Prostate gland (tissue), 2 donors: Measurements from ENCODE around the gene KRT26. TPM values are rescaled to one million over a fixed set of nuclear protein-coding genes. Genes with fewer than 3 reads are reported as not detected.

Source experiments
- DNase-seq: peaks from one replicate; pipeline ENCODE4 v3.0.0-alpha.2; 2019; ENCODE audit warnings: low spot score
- H3K27ac ChIP-seq, 2 donors: fragments of 200-600 bp; sonication (generic); 2 replicates each; pipeline ENCODE4 v1.5.1; 2017 to 2019
- H3K27me3 ChIP-seq: fragments of 200-600 bp; sonication (generic); replicated peaks from 2 replicates; pipeline ENCODE4 v1.5.1; 2019; ENCODE audit not compliant: insufficient read depth
- H3K36me3 ChIP-seq, 2 donors: fragments of 200-600 bp; sonication (generic); 1 replicate in 1 of 2; 2 replicates in 1 of 2; pipeline versions ENCODE4 v1.5.1 to v1.8.1; 2017 to 2019
- H3K4me1 ChIP-seq: fragments of 200-600 bp; sonication (generic); replicated peaks from 2 replicates; pipeline ENCODE4 v1.5.1; 2019
- H3K4me3 ChIP-seq, 2 donors: fragments of 200-600 bp; sonication (generic); 2 replicates each; pipeline ENCODE4 v1.5.1; 2017 to 2019
- H3K9me3 ChIP-seq: fragments of 200-600 bp; sonication (generic); 2 replicates; pipeline ENCODE4 v1.5.1; 2017
- POLR2A ChIP-seq: fragments of 450-650 bp; IDR thresholded peaks from one replicate; pipeline ENCODE4 v1.6.1; 2016; ENCODE audit warnings: antibody characterized with exemption, mild to moderate bottlenecking
- POLR2AphosphoS5 ChIP-seq: sonication (generic); formaldehyde crosslinking; IDR thresholded peaks from one replicate; pipeline ENCODE4 v1.6.1; 2017; ENCODE audit warnings: antibody characterized with exemption
- WGBS: methylation state at CpG from one replicate; pipeline ENCODE4 v1.1.5; 2018; 5-methylcytosine and 5-hydroxymethylcytosine counted together
- intact Hi-C: fragments of 100-400 bp; cut with DNase I; formaldehyde crosslinking; loops from one replicate; pipeline ENCODE4 v1.14.2; 2022
- total RNA-seq, 2 donors: library from RNA; depleted of rRNA; stranded (reverse); fragments of >200 nt; gene quantifications; one replicate each; pipeline ENCODE4 v1.1.0, GENCODE V29; 2016
- TF ChIP-seq, protein P1 (sequence below), 4 experiments: fragments of 200-600 bp in 2 of 4; fragments of 450-650 bp in 2 of 4; sonication (generic) in 2 of 4; IDR thresholded peaks; 1 replicate in 3 of 4; 2 replicates in 1 of 4; pipeline ENCODE4 v1.5.1; 2016 to 2019; ENCODE audit warnings: antibody characterized with exemption in 4 of 4, mild to moderate bottlenecking in 2 of 4, moderate library complexity in 2 of 4

Gene KRT26
- total RNA-seq, 2 donors from 2014 or later = 0.28 TPM; not detected in 1

DNA sequence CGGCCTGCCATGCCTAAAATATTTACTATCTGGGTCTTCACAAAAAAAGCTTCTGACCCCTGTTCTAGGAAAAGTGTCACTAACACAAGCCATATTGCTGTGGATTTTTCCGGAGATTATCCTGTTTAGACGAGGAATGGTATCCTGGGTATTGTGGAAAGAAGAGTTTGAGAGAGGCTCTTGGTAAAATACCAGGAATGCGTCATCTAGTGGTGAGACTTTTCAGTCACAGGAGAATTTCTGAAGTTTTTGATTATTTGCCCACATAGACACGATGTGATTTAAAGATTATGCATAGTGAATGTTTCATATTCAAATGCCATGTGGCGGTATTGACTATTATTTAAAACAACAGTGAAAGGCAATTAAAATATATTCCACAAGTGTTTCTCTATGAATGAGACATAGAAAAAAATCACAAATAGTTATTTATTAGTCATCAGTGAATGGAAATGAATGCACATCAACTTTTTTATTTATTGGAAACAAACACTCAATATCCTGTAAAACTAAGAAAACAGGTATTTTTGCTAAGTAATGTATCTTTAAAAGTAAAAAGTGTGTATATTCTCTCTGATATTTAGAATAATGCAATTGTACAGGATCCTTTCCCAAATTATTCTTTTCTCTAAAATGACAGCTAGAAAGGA lies 19.9 kb upstream of the KRT26 start:
- Histone ChIP-seq H3K4me3 (no peak overlapping the region), H3K9me3 (no peaks in the 10 kb centered on the region), H3K27me3 (no peaks in the 10 kb centered on the region), H3K36me3 (no peaks in the 10 kb centered on the region), H3K27ac (no peak overlapping the region), H3K4me1 (no peaks in the 10 kb centered on the region)
- TF ChIP-seq POLR2AphosphoS5 (peak; percentile 25), POLR2A (no peak)
- TF ChIP-seq, protein P1, sequence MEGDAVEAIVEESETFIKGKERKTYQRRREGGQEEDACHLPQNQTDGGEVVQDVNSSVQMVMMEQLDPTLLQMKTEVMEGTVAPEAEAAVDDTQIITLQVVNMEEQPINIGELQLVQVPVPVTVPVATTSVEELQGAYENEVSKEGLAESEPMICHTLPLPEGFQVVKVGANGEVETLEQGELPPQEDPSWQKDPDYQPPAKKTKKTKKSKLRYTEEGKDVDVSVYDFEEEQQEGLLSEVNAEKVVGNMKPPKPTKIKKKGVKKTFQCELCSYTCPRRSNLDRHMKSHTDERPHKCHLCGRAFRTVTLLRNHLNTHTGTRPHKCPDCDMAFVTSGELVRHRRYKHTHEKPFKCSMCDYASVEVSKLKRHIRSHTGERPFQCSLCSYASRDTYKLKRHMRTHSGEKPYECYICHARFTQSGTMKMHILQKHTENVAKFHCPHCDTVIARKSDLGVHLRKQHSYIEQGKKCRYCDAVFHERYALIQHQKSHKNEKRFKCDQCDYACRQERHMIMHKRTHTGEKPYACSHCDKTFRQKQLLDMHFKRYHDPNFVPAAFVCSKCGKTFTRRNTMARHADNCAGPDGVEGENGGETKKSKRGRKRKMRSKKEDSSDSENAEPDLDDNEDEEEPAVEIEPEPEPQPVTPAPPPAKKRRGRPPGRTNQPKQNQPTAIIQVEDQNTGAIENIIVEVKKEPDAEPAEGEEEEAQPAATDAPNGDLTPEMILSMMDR (IDR thresholded peaks at IDR 0.05) = peak in 3 of 4 experiments; percentile 53 to 70 (median 70)
- DNase-seq = no peak
- intact Hi-C loops = loop anchor here (10.0 kb wide), 1 partner anchor 177 kb away; no protein-coding TSS in a partner anchor
- 24% methylated on average over 6 of the region's 6 CpGs for whole genome bisulfite sequencing

DNA sequence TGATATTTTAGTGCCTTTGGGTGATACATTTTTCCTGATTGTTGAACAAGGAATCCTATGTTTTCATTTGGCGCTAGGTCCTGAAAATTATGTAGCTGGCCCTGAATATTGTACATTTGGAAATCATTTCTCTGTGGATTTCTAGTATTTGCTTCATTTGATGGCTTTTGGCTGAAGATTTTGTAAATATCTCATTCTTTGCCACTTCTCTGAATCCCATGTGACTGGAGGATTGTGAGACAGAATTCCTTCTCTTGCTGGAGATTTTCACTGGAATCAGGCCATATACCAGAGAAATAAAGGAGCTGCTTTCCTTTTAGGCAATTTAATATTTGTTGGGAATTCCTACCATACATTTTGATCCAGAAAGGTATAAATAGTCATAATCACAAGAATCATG lies 19.1 kb upstream of the KRT26 start:
- H3K4me1 ChIP-seq = no peaks in the 10 kb centered on the region
- no peaks in the 10 kb centered on the region for H3K27me3 ChIP-seq
- no peaks in the 10 kb centered on the region for H3K36me3 ChIP-seq
- intact Hi-C loops = loop anchor here (10.0 kb wide), 1 partner anchor 176 kb away; no protein-coding TSS in a partner anchor
- no peak for TF ChIP-seq POLR2A
- TF ChIP-seq, protein P1 (IDR thresholded peaks at IDR 0.05) = no peak
- TF ChIP-seq POLR2AphosphoS5 = no peak
- DNase-seq = no peak
- H3K4me3 ChIP-seq = no peak overlapping the region
- 84% methylated on average over 1 of the region's 1 CpG for WGBS
- no peaks in the 10 kb centered on the region for H3K9me3 ChIP-seq
- H3K27ac ChIP-seq = no peak overlapping the region

DNA sequence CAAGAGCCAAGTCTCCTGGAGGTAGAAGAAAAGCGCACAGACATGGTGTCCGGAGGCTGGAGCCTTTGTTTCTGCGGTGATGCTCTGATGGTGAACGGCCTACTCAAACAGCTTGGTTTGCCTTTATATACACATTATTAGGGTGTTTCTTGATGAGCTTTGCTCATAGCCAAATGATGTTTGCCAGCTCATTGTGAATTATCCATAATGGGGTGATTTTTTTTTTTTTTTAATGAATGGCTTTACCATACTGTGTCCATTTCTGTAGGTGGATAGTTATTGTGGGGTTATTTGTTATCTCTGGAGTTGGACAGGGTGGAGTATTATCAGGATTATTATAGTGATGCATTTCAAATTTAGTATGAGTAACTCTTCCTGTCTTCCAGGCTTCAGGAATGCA lies 10.4 kb upstream of the KRT26 start, which contains the start of gene KRT27:
KRT27 (minus strand) TSS at position 101 of the 400 bp plus-strand sequence; CDS start at position 44, 57 bp downstream.
- no peak within 1 kb of the TSS for H3K27ac ChIP-seq
- intact Hi-C loops = no loop called here
- no peaks in the 10 kb centered on the region for H3K27me3 ChIP-seq
- no peaks in the 10 kb centered on the region for H3K9me3 ChIP-seq
- 99% methylated on average over 4 of the region's 4 CpGs for WGBS
- TF ChIP-seq, protein P1 (IDR thresholded peaks at IDR 0.05) = no peak
- TF ChIP-seq POLR2AphosphoS5 = no peak
- no peak for TF ChIP-seq POLR2A
- no peak within 1 kb of the TSS for H3K4me3 ChIP-seq
- no peaks in the 10 kb centered on the region for H3K4me1 ChIP-seq
- no peaks in the 10 kb centered on the region for H3K36me3 ChIP-seq
- DNase-seq = no peak

DNA sequence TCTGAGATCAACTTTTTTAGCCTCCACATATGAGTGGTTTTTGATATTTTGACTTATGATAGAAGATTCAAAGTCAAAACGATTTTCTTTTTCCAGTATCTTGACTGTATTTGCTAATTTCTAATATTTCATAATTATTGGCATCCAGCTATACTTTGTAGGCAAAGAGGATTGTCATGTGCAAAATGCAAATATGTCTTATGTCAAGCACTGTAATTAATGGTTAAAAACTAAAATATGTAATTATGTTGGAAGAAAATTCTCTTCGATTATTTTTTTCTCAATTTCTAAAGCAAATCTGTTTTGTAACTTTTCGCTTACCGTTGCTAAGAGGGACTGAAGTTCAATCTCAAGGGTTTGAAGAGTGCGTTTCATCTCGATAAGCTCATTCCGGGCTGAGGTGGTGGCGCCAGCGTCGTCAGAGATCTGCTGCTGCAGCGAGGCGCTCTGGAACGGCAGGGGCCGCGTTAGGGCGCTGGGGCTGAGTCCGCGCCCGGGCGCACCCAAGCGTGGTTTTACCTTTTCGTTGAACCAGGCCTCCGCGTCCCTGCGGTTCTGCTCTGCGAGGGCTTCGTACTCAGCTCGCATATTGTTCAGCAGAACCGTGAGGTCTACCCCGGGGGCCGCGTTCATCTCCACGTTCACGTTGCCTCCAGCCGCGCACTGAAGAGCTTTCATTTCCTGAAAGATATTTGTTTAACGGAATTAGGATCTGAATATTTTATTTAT lies 7.3 kb upstream of the KRT26 start:
- DNase-seq = no peak
- no peaks in the 10 kb centered on the region for H3K36me3 ChIP-seq
- H3K4me1 ChIP-seq = no peaks in the 10 kb centered on the region
- H3K27me3 ChIP-seq = no peaks in the 10 kb centered on the region
- TF ChIP-seq POLR2AphosphoS5 = no peak
- TF ChIP-seq, protein P1 (IDR thresholded peaks at IDR 0.05) = no peak
- TF ChIP-seq POLR2A = no peak
- H3K4me3 ChIP-seq = peak overlapping the region in 1 of 2 donors; percentile 3
- no peaks in the 10 kb centered on the region for H3K9me3 ChIP-seq
- 44% methylated on average over 37 of the region's 37 CpGs for WGBS
- intact Hi-C loops = no loop called here
- no peak overlapping the region for H3K27ac ChIP-seq
